Uterus (tissue), 4 donors: ENCODE results near the gene PRR5L. TPM values are rescaled to one million over a fixed set of nuclear protein-coding genes. Genes with fewer than 3 reads are reported as not detected.

ENCODE experiments used
- DNase-seq, 2 donors: peaks; one replicate each; pipeline ENCODE4 v3.0.0-alpha.2; 2019 to 2020
- H3K27ac ChIP-seq, 2 donors: fragments of 200-600 bp; sonication (generic); 1 replicate in 1 of 2; 2 replicates in 1 of 2; pipeline ENCODE4 v1.5.1; 2016 to 2018
- H3K27me3 ChIP-seq, 2 donors: fragments of 200-600 bp; sonication (generic); one replicate each; pipeline ENCODE4 v1.5.1; 2018 to 2019; ENCODE audit warnings: control low read depth in 1 of 2
- H3K36me3 ChIP-seq, 2 donors: fragments of 200-600 bp; sonication (generic); one replicate each; pipeline ENCODE4 v1.5.1; 2019; ENCODE audit warnings: control low read depth in 1 of 2
- H3K4me1 ChIP-seq, 2 donors: fragments of 200-600 bp; sonication (generic); one replicate each; pipeline ENCODE4 v1.5.1; 2018 to 2019; ENCODE audit warnings: control low read depth in 1 of 2
- H3K4me3 ChIP-seq, 2 donors: fragments of 200-600 bp; sonication (generic); 1 replicate in 1 of 2; 2 replicates in 1 of 2; pipeline ENCODE4 v1.5.1; 2018 to 2019; ENCODE audit warnings: mild to moderate bottlenecking in 1 of 2
- H3K9me3 ChIP-seq, 2 donors: fragments of 200-600 bp; sonication (generic); one replicate each; pipeline ENCODE4 v1.5.1; 2019; ENCODE audit warnings: control low read depth in 1 of 2
- CTCF ChIP-seq, 4 experiments: fragments of 200-600 bp in 2 of 4; fragments of 450-650 bp in 2 of 4; sonication (generic) in 2 of 4; IDR thresholded peaks; one replicate each; pipeline ENCODE4 v1.5.1; 2016 to 2019; ENCODE audit warnings: antibody characterized with exemption in 4 of 4, mild to moderate bottlenecking in 2 of 4, moderate library complexity in 1 of 4
- POLR2A ChIP-seq, 2 donors: fragments of 450-650 bp; IDR thresholded peaks; one replicate each; pipeline ENCODE4 v1.6.1; 2016; ENCODE audit warnings: antibody characterized with exemption in 2 of 2, mild to moderate bottlenecking in 1 of 2, moderate library complexity in 1 of 2
- intact Hi-C: fragments of 100-400 bp; cut with DNase I; formaldehyde crosslinking; loops from one replicate; pipeline ENCODE4 v1.15.1; 2023; ENCODE audit warnings: low total_unique reads
- total RNA-seq, 4 donors: library from RNA; depleted of rRNA in 3 of 4; stranded (reverse); fragments of >200 nt in 3 of 4; gene quantifications; one replicate each; pipeline versions ENCODE4 v1.1.0 to v1.2.4, GENCODE V29; 2014 to 2023
- donor health status: DM: yes; HTN: yes; CAD: no.

The PRR5L gene
- total RNA-seq, 4 donors from 2014 or later = 7.7 to 62.1 (median 27.8) TPM

DNA sequence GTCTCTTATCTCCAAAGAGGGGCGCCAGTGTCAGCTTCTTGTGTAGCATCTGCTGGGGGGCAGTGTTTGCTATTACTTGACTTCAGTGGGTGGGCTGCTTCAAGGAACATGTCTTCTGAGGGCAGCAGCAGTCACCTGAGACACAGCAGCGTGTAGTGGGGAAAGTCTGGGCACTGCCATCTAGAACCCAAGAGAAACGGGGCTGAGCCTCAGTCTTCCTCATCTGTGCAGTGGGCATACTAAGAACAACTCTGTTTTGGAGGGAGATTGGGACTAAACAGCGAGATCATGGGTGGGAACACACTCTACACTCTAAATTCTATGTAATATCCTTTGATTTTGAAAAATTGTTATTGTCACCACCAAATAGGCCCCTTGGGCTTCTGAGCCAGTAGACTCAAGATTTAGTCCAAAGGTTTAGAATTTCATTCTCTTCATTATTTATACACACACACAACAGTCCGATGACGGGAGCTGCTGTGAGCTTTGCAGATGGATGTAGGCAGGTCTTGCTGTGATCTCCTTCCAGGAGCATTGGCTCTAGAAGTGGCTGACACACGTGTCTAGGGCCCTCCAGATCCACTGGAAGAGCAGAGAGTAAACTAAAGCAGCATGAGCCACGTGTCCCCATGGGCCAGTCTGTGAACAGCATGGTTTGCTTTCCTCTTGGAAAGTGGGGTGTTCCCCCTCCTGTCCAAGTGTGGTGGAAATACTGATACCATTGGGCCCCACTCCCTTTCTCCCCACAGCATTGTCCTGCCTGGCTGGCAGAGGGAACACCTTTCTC lies 162.2 kb downstream of the PRR5L start:
- no peak overlapping the region for H3K27ac ChIP-seq
- no peaks in the 10 kb centered on the region for H3K27me3 ChIP-seq
- no peak overlapping the region for H3K4me3 ChIP-seq
- DNase-seq = no peak
- H3K4me1 ChIP-seq = no peaks in the 10 kb centered on the region
- no peaks in the 10 kb centered on the region for H3K36me3 ChIP-seq
- H3K9me3 ChIP-seq = no peaks in the 10 kb centered on the region
- intact Hi-C loops = no loop called here
- TF ChIP-seq CTCF (IDR thresholded peaks at IDR 0.05) (no peak), POLR2A (IDR thresholded peaks at IDR 0.05) (no peak)

- TF ChIP-seq POLR2A (IDR thresholded peaks at IDR 0.05) (no peak), CTCF (IDR thresholded peaks at IDR 0.05) (no peak)
- H3K27me3 ChIP-seq = no peaks in the 10 kb centered on the region
- H3K36me3 ChIP-seq = no peaks in the 10 kb centered on the region
- no peaks in the 10 kb centered on the region for H3K9me3 ChIP-seq
- DNase-seq = no peak
- no peak overlapping the region for H3K27ac ChIP-seq
- no peaks in the 10 kb centered on the region for H3K4me1 ChIP-seq
- intact Hi-C loops = no loop called here
- no peak overlapping the region for H3K4me3 ChIP-seq
These were observed 163.0 kb downstream of the PRR5L start for GRCh38 chr11:36459046-36459445.

DNA sequence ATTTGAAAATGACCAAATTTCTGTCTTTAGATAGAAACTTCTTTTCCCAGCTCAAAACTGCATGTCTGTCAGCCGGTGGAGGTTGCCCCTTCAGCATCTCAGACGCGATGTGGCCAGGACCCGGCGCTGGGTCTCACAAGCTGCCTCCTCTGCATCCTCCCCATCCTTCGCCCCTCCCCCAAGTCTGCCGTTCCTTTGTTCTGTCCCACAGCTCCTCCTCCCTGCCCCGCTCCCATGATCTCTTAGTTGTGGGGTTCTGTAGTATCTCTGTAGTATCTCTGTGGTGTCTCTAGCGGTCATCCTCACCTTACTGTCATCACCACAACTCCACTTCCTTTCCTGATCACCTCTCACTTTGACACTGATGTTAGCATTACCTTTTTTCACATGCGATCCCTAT lies 164.1 kb downstream of the PRR5L start:
- TF ChIP-seq POLR2A (IDR thresholded peaks at IDR 0.05) (no peak), CTCF (IDR thresholded peaks at IDR 0.05) (no peak)
- H3K27ac ChIP-seq = no peak overlapping the region
- no peak overlapping the region for H3K4me3 ChIP-seq
- no peaks in the 10 kb centered on the region for H3K27me3 ChIP-seq
- no peaks in the 10 kb centered on the region for H3K36me3 ChIP-seq
- intact Hi-C loops = no loop called here
- no peak for DNase-seq
- H3K4me1 ChIP-seq = no peaks in the 10 kb centered on the region
- H3K9me3 ChIP-seq = no peaks in the 10 kb centered on the region

GRCh38 chr11:36462321-36462720 lies 166.2 kb downstream of the PRR5L start:
- Histone ChIP-seq H3K4me1 (no peaks in the 10 kb centered on the region), H3K4me3 (no peak overlapping the region), H3K27ac (no peak overlapping the region), H3K27me3 (no peaks in the 10 kb centered on the region), H3K36me3 (no peaks in the 10 kb centered on the region), H3K9me3 (no peaks in the 10 kb centered on the region)
- no peak for DNase-seq
- no peak for TF ChIP-seq CTCF (IDR thresholded peaks at IDR 0.05)
- no peak for TF ChIP-seq POLR2A (IDR thresholded peaks at IDR 0.05)
- intact Hi-C loops = no loop called here

DNA sequence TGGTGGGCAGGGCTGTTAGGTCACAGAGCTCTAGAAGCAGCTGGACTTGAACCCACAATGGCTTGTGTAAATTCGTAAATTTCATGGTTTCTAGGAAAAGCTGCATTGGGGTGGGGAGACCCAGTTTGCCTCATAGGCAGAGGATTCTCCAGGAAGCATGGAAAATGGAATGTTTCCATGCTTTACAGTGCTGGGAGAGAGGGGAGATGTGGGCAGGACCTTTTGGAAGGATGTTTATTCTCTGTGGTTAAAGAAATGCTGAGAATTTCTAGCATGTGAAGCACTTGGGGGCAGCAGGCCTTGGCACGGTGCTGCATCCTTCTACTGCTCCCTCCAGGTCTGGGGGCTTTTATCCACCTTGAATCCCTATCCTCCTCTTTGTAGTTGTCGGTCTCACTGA lies 167.7 kb downstream of the PRR5L start:
- Histone ChIP-seq H3K36me3 (no peaks in the 10 kb centered on the region), H3K4me3 (no peak overlapping the region), H3K9me3 (no peaks in the 10 kb centered on the region), H3K27ac (no peak overlapping the region), H3K4me1 (no peaks in the 10 kb centered on the region), H3K27me3 (no peaks in the 10 kb centered on the region)
- TF ChIP-seq CTCF (IDR thresholded peaks at IDR 0.05) = no peak
- TF ChIP-seq POLR2A (IDR thresholded peaks at IDR 0.05) = no peak
- DNase-seq = no peak
- intact Hi-C loops = no loop called here
